Measurements from ENCODE around the gene UVRAG.
"Not testable (repeated sequence)": the region's sequence is repeated elsewhere in the genome, so short reads cannot be mapped to it uniquely, and the experiment has no call there.

Gene UVRAG

DNA sequence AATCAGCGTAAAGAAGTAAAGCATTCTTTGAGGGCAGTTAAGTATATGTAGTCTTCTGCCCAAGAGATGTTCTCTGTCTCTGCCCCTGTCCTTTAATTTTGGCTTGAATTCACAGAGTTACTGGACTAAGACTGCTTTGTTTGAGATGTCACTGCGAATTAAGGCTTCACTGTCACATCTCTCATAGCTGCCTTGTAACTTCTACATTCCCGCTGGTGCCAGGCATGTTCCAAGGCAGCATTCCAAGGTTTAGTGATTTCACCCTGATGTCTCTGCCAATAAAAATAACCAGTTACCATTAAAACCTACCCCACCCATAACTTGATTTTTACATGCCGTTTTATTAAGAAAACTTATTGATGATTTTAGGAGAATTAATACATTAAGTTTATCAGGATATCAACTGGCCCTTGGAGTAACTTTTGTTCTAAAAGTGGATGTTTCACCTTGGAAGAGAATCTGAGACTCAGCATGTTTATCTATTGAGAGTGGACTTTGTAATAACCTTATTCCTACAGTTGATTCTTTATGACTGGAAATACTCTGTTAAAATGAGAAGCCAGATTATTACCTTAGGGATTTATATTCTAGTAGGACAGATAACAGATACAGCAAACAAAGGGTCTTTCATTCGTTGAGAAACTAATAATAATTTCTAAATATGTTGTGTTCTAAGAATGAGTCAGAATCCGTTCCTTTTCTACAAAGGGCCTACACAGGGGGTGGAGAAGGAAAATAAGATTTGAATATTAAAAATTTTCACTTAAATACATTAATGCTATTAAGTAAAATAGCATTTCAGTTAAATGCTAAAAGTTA lies 110.2 kb downstream of the UVRAG start:
- DNase-seq (ENCODE audit: low read depth) = no peak

DNA sequence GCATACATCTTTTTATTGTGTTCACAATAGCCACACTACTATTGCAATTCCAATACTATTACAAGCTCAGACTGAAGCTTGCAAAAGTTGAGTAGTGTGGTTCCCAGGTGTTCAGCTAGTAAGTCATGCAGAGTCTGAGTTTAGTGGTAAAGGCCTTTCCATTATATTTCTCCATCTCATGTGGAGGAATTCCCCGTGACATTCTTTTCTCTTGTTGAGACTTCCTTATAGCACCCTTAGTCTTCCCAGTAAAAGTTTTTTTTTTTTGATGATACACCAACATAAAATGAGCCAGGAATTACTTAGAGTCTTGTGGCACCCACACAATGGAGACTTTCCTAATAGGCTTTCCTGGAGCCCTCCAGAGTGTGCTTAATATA lies 110.8 kb downstream of the UVRAG start:
- DNase-seq (ENCODE audit: low read depth) = no peak

DNA sequence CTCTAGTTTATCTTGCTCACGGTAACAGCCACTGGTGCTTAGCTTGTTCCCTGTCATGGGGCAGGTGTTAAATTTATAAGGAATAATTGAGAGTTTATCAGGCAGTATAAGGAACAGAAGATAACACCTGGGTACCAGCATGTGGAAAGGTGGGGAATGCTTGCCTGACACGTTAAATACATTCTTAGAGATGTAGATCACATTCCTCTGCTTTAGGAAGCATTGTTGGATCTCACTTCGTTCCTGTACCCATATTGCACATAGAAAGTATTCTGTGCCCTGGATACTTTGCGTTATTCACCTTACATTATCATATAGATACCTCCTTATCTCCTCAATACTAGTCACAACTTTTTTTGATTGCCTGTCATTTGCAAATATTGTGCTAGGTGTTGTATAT lies 114.7 kb downstream of the UVRAG start:
- no peak for DNase-seq (ENCODE audit: low read depth)

DNA sequence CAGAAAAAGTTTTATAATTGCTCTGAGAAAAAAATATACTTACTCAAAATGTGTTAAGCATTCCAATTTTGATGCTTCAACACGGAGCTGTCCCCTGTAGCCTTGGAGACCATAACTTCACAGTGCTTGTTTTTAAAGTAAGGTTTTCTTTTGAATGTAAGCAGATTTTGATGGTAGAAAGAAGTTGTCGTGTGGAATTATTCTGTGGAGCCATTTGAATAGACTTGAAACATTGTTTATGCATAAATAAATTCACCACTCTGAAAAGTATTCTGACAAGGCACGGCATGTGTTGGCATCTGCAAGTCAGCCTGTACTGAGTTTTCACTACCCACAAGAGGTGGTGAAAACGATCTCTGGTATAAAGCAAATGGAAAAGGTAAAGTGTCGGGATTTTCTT lies 115.5 kb downstream of the UVRAG start:
- no peak for DNase-seq (ENCODE audit: low read depth)

DNA sequence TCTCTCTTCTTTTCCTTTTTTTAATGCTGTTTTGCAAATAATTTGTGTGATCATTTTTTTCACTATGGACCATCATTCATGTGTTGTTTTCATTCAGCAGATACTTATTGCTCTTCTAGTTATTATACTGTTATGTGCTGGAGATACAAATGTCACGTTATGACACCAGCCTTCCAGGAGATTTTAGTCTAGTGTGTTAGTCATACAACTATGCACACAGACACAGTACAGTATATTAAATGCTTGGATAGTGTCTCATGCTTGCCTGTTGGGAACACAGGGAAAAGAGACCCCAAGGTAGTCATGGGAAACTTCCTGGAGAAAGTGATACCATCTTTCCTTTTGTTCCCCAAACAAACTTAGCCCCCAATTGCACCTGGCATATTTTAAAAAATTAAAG lies 116.1 kb downstream of the UVRAG start:
- no peak for DNase-seq (ENCODE audit: low read depth)

DNA sequence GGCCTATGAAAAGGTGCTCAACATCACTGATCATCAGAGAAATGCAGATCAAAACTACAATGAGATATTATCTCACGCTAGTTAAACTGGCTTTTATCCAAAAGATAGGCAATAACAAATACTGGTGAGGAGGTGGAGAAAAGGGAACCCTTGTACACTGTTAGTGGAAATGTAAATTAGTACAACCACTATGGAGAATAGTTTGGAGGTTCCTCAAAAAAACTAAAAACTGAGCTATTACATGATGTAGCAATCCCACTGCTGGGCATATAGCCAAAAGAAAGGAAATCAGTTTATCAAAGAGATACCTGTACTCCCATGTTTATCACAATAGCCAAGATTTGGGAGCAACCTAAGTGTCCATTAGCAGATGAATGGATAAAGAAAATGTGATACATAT lies 118.7 kb downstream of the UVRAG start:
- not testable (repeated sequence) for DNase-seq (ENCODE audit: low read depth)

DNA sequence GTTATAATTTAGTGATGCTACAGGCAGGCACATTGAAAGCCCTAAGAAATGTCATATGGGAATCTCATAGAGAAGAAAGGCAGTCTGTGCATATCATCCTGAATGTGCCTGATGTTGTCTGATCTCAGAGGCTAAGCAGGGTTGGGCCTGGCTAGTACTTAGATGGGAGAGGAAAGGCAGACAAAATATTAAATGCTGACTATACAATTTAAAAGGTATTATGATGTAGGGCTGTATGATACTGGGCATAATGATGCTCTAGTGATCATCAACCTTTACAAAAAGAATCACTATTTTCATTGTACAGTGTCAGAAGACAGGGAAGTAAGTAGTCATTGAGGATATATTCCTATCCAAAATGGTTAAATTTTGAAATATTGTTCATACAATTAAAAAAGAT lies 119.8 kb downstream of the UVRAG start:
- DNase-seq (ENCODE audit: low read depth) = no peak

DNA sequence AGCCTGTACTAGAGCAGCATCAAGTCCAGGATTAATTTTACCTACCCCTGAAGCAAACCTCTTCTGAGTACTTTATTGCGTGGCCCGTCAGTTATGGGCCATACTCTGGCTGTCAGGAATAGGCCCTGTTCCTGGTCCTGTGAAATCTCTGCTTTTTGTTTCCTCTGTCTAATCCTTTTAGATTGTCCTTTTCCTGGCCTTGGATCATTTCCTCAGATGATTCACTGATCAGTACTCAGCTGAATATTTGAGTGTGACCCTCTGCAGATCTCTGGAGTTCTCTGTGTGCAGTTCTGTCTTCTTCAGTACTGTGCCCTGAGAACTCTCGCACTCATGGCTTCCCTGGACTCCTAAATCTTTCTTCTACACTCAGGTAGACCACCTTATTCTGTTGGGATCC lies 123.5 kb downstream of the UVRAG start:
- DNase-seq (ENCODE audit: low read depth) = no peak

DNA sequence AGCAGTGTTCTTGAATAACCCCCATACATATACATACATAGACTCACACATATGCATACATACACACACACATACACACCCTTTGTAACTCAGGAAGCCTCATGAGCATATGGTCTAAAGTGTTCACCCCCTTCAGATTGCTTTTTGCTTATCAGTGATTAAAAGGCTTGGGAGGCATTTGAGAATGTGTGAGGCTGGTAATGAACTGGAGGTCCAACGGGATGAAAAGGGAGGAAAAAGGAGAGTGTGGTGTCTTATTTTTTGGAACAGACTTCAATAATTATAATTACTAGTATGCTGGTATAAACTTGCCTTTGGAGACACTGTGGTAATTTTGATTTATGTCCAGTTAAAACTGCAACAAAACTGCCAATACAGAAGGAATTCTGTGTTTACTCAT lies 124.5 kb downstream of the UVRAG start:
- DNase-seq (ENCODE audit: low read depth) = no peak

DNA sequence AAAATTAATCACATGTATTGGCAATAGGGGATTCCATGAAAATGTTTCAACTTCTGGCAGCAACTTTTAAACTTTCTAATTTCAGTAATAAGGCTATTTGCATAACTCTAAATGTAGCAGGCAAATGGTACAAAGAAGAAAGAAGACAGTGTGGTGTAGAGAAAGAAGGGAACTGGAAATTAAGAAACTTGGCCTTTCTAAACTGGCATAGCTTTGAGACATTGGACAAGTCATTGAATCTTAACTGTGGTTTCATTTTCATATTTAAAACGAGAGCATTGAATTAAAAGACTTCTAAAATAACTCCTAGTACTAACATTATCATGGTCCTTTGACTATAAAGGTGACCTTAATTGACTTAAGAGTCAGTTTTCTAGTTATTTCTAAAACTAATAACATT lies 125.0 kb downstream of the UVRAG start:
- DNase-seq (ENCODE audit: low read depth) = no peak

DNA sequence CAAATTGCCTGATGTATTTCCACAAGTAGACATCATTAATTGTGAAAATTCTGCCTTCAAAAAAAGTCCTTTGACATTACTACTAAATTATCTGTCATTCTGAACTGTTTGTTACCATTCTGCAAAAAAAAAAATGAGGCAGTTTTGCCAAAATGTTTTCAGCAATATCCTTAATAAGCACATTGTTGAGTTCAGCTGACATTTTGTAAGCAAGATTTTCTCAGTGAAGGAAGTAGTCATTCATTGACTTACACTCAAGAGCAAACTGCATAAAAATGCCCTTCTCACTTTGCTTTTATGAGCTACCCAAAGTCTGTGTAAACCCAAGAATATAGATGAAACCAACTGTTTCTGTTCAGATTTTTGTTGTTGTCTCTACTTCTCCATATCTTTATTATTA lies 125.9 kb downstream of the UVRAG start:
- DNase-seq (ENCODE audit: low read depth) = no peak

DNA sequence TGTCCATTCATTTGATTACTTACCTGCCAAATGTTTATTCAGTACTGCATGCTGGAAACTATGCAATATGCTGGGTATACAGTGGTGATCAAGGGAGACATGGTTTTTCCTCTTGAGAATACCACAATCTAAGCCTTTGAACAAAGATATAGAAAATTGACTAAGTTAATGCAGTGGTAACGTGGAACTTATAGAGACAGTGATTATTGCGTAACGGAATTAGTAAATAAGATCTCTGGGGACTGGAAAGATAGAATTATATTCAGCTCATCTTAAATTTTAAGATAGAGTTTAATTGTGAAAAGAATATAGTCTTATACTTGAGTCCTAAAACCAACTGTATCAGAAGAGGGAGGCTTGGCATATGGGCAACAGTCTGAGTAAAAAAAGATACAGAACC lies 129.5 kb downstream of the UVRAG start:
- DNase-seq (ENCODE audit: low read depth) = no peak

DNA sequence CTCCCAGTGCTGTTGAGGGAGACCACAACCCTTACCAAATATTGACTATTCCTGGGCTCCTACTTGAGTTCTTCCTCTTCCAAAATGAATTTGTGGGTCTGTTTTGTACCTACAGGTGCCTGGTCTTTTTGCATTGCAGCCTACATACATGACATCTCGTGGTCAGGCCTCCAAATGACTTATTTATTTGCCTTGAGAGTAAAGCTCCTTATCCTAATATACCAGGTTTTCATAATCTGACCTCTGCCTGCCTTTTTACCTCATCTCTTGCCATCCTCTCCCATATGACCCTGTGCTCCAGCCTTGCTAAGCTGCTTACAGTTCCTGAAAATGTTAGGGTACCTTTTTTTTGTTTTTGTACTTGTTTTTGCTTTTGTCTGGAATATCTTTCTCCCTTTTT lies 130.4 kb downstream of the UVRAG start:
- DNase-seq (ENCODE audit: low read depth) = no peak

DNA sequence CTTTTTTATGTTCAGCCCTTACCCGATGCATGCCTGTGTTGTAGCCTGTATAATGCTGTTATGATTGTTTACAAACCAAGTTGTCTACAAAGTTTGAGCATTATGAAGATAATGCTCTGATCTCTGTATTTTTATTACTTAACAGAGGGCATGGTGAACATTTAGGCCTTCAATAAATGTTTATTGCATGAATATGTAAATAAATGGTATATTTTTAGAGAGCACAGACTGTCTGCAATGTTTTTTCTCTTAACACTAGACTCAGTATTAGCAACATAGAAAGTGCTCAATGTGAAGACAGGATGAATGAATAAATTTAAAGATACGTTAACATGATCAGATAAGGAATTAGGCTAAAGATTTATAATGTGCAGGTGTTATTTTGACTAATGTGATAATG lies 130.9 kb downstream of the UVRAG start:
- DNase-seq (ENCODE audit: low read depth) = no peak

DNA sequence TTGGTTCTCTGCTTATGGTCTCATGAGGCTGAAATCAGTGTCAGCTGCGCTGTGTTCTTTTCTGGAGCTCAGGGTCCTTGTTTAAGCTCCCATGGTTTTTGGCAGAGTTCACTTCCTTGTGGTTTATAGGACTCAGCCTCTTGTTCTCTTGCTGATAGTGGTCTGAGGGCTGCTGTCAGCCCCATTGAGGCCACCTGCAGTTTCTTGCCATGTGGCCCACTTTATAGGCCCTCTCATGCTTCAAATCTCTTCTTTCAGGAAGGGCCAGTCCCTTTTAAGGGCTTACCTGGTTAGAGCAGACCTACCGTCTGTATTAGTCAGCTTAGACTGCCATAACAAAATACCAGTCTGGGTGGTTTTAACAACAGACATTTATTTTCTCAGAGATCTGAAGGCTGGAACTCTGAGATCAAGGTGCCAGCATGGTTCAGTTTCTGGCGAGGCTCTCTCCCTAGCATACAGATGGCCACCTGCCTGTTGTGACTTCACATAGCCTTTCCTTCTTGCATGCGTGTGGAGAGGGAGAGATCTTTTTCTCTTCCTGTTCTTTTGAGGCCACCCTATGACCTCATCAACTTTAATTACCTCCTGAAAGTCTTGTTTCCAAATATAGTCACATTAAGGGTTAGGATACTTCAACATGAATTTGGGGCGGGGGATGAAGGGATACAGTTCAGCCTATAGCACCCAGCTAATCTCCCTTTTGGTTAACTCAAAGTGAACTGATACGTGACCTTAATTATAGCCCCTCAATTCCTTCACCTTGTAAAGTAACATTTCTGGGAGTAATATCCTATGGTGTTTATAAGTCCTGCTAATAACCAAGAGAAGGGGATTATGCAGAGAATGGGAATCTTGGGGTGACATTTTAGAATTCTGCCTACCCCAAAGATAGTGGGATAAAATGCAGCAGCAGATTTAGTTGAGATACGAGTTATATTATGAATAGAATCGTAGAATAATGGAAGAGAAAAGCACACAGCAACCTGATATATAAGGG lies 131.8 kb downstream of the UVRAG start:
- no peak for DNase-seq (ENCODE audit: low read depth)

DNA sequence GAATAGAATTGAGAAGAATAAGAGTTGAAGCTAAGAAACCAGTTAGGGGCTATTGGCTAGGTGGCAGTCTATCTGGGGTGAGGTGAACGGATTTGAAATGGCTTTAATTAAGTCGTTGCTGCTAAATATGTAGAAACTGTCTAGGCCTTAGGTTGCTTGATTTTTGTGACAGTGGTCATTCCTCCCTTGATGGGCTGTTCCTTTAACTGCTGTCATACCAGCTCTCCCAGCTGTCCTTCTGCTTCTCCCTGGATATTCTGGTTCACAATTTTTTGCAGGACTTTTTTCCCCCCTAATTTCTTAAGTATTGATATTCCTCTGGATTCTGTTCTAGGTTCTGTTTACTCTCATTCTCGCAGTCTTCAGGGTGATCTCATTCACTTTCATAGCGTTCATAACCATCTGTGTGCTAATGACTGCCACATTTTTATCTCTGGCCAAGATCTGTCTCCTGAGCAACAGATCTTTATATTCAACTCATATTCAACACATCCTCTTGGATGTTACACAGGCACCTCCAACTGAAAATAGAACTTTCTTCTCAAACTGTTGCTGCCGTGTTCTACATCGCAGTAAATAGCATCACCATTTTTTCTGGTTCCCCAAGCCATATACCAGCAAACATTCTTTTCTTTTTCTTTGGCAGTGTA lies 134.1 kb downstream of the UVRAG start:
- DNase-seq (ENCODE audit: low read depth) = no peak

DNA sequence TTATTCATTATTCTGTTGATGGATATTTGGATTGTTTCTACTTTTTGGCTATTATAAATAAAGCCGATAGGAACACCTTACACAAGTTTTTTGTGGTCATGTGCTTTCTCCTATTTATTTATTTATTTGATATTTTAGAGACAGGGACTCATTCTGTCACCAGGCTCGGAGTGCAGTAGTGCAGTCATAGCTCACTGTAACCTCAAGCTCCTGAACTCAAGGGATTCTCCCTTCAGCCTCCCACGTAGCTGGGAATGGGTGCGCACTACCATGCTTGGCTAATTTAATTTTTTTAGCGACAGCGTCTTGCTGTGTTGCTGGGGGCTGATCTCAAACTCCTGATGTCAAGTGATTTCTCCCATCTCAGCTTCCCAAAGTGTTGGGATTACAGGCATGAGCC lies 135.1 kb downstream of the UVRAG start:
- DNase-seq (ENCODE audit: low read depth) = no peak

DNA sequence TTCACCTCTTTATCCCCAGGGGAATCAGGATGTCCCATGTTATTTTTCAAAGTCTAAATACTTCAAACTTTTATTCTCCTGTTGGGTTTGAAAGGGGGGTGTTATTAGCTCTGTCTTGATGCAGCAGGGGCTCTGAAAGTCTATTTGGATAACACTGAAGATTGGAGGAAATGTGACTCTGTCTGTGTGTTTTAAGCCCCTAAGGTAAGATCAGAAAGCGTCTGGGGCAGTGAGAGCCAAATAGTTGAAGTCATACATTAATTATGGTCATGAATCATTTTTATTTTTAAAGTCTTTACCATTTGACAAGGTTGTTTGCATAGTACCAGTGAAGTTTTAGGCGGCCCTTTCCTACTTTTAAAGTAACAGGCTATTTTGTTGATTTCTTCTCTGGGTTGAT lies 139.0 kb downstream of the UVRAG start:
- no peak for DNase-seq (ENCODE audit: low read depth)

DNA sequence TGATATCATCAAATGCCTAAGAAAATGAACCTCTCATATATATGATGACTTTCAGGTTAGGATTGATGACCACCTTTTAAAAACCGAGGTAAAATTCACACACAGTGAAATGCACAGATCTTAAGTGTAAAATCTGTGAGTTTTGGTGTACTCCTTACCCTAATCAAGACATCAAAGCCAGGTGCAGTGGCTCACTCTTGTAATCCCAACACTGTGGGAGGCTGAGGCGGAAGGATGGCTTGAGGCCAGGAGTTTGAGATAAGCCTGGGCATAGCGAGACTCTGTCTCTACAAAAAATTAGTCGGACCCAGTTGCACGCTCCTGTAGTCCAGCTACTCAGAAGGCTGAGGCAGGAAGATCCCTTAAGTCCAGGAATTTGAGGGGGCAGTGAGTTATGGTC lies 140.4 kb downstream of the UVRAG start:
- DNase-seq (ENCODE audit: low read depth) = no peak

DNA sequence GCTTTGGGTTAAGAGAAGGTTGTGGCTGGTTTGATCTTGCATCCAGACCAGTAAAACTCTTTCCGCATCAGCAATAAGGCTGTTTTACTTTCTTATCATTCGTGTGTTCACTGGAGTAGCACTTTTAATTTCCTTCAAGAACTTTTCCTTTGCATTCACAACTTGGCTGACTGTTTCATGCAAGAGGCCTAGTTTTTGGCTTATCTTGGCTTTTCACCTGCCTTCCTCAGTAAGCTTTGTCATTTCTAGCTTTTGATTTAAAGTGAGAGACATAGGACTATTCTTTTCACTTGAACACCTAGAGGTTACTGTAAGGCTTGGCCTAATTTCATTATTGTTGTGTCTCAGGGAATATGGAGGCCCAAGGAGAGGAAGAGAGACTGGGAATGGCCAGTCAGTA lies 144.5 kb downstream of the UVRAG start:
- no peak for DNase-seq (ENCODE audit: low read depth)

DNA sequence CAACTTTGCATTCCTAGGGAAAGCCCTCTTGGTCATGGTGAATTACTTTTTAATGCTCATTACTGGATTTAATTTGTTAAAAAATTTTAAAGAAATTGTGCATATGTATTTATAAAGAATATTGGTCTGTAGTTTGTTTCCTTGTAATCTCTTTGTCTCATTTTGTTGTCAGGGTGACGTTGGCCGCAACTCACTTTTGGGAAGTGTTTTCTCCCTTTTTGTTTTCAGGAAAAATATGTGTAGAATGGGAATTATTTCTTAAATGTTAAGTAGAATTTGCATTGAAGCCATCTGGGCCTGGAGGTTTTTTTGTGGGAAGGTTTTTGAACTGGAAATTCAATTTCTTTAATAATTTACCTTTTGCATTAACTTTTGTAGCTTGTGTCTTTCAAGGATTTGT lies 149.1 kb downstream of the UVRAG start:
- DNase-seq (ENCODE audit: low read depth) = no peak

DNA sequence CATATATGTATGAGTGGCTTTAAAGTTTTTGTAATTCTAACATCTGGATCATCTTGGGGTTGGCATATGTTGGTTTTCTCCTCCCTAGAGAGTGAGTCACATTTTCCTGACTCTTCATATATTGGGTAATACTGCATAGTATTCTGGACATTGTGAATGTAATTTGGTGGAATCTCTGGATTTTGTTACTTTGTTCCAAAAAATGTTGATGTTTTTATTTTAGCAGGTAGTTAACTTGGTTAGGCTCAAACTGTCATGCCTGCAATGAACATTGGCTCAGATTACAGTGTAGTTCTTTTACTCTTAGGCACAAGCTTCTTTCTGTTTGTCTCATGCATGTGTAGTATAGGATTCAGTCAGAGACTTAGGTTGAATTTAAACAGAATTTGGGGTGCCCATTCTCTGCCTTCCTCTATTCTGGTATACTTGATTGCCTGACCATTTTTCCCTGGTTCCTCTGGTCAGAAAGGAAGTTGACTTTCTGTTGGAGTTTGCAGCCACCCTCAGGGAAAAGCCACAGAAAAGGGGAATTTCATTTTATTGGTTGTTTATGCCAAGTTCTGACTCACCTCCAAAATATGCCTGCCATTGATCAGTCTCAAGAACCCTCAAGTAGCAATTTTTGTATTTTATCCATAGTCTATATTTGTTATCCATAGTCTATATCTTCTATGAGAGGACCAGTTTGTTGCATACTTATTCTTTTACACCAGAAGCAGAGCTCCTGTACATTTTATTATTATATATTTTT lies 151.7 kb downstream of the UVRAG start:
- DNase-seq (ENCODE audit: low read depth) = no peak

Measured in activated T-helper 9 cell treated with anti-CD3 and anti-CD28 coated beads, Interleukin-2, amount 50 U/mL, for 16 hours (primary cell).